ENCODE results near the gene CXCL14. TPM values are rescaled to one million over a fixed set of nuclear protein-coding genes. Genes with fewer than 3 reads are reported as not detected.

CXCL14 gene
- total and polyA plus RNA-seq, 12 donors: 0.06 to 30.0 (median 2.0) TPM

- no peak for TF ChIP-seq POLR2A (IDR thresholded peaks at IDR 0.05)
- TF ChIP-seq CTCF (IDR thresholded peaks at IDR 0.05): no peak
- WGBS, 4 donors: 69 to 81% (median 78%) methylated on average over 6 of the region's 6 CpGs
- Histone ChIP-seq H3K27ac (no peak overlapping the region), H3K4me1 (replicated peaks in 1 of 2) (no peaks in the 10 kb centered on the region), H3K4me3 (no peak overlapping the region), H3K27me3 (peaks cover 7% of the 10 kb centered on the region), H3K36me3 (replicated peaks in 1 of 2) (no peaks in the 10 kb centered on the region), H3K9me3 (replicated peaks in 1 of 3) (no peaks in the 10 kb centered on the region)
- DNase-seq: no peak
- intact Hi-C loops (cut with DNase I): no loop called here
These were observed 10.5 kb downstream of the CXCL14 start for GRCh38 chr5:135568246-135568645.

GRCh38 chr5:135567661-135568060 lies 11.1 kb downstream of the CXCL14 start:
- intact Hi-C loops (cut with DNase I): no loop called here
- Histone ChIP-seq H3K9me3 (replicated peaks in 1 of 3) (no peaks in the 10 kb centered on the region), H3K27ac (no peak overlapping the region), H3K36me3 (replicated peaks in 1 of 2) (no peaks in the 10 kb centered on the region), H3K4me1 (replicated peaks in 1 of 2) (no peaks in the 10 kb centered on the region), H3K27me3 (peaks cover 7% of the 10 kb centered on the region), H3K4me3 (no peak overlapping the region)
- 68 to 82% (median 77%) methylated on average over 4 of the region's 4 CpGs for WGBS, 4 donors
- TF ChIP-seq POLR2A (IDR thresholded peaks at IDR 0.05): no peak
- TF ChIP-seq CTCF (IDR thresholded peaks at IDR 0.05): no peak
- no peak for DNase-seq

- H3K4me3 ChIP-seq: no peak overlapping the region
- H3K27ac ChIP-seq: no peak overlapping the region
- no peaks in the 10 kb centered on the region for H3K9me3 ChIP-seq (replicated peaks in 1 of 3)
- H3K4me1 ChIP-seq (replicated peaks in 1 of 2): no peaks in the 10 kb centered on the region
- WGBS, 4 donors: 76 to 86% (median 81%) methylated on average over 16 of the region's 16 CpGs
- H3K27me3 ChIP-seq: peaks cover 7% of the 10 kb centered on the region
- intact Hi-C loops (cut with DNase I): no loop called here
- H3K36me3 ChIP-seq (replicated peaks in 1 of 2): no peaks in the 10 kb centered on the region
- TF ChIP-seq CTCF (IDR thresholded peaks at IDR 0.05) (no peak), POLR2A (IDR thresholded peaks at IDR 0.05) (no peak)
- no peak for DNase-seq
These were observed 12.1 kb downstream of the CXCL14 start for GRCh38 chr5:135566422-135567400.

GRCh38 chr5:135565725-135566421 lies 12.9 kb downstream of the CXCL14 start:
- no peaks in the 10 kb centered on the region for H3K4me1 ChIP-seq (replicated peaks in 1 of 2)
- no peak overlapping the region for H3K27ac ChIP-seq
- H3K4me3 ChIP-seq: no peak overlapping the region
- intact Hi-C loops (cut with DNase I): no loop called here
- H3K36me3 ChIP-seq (replicated peaks in 1 of 2): no peaks in the 10 kb centered on the region
- peak; percentile 67 to 85 (median 76) for DNase-seq
- no peaks in the 10 kb centered on the region for H3K9me3 ChIP-seq (replicated peaks in 1 of 3)
- peaks cover 7% of the 10 kb centered on the region for H3K27me3 ChIP-seq
- 20 to 26% (median 25%) methylated on average over 13 to 16 of the region's 16 CpGs for WGBS, 4 donors
- TF ChIP-seq POLR2A (IDR thresholded peaks at IDR 0.05) (no peak), CTCF (IDR thresholded peaks at IDR 0.05) (peak; percentile 63 to 87 (median 70))

All from adrenal gland (tissue), 12 donors.